ENCODE results near the gene SEMA7A.
"Not testable (repeated sequence)": the region's sequence is repeated elsewhere in the genome, so short reads cannot be mapped to it uniquely, and the experiment has no call there.

GRCh38 chr15:74480364-74480763 is 46.6 kb upstream of the SEMA7A start:
- not testable (repeated sequence) for TF ChIP-seq EZH2 (IDR thresholded peaks at IDR 0.05); POLR2AphosphoS5 (IDR thresholded peaks at IDR 0.05; ENCODE audit: borderline replicate concordance, low read depth, low read length); FOXP2 (optimal IDR thresholded peaks at IDR 0.05; ENCODE audit: control extremely low read depth, extremely low read length, insufficient read depth)
